A549 (cell line): ENCODE data around the gene SIRT3. TPM values are rescaled to one million over a fixed set of nuclear protein-coding genes. Genes with fewer than 3 reads are reported as not detected.

ENCODE experiments used
- ATAC-seq, 2 experiments: fragments of 200-7000 bp in 1 of 2; fragments of >200 bp in 1 of 2; cut with Nextera tagmentation in 1 of 2; cut with Tn5 transposase in 1 of 2; 3 replicates each; pipeline versions ENCODE4 v1.8.0 to v1.9.1; 2018 to 2020; ENCODE audit warnings: mild to moderate bottlenecking in 1 of 2, moderate library complexity in 1 of 2
- CTCF ChIA-PET: fragments of 300-600 bp; sonication (Branson Sonifier 250); formaldehyde crosslinking; extraction: SDS; loops from one replicate; lab custom pipeline; 2021; ENCODE audit warnings: antibody characterized with exemption, inconsistent platforms; lab: Yijun Ruan, JAX
- POLR2A ChIA-PET: fragments of 350-600 bp; formaldehyde crosslinking; extraction: SDS; loops from one replicate; lab custom pipeline; 2021; ENCODE audit warnings: antibody characterized with exemption, inconsistent platforms; lab: Yijun Ruan, JAX
- DNase-seq, 2 experiments: peaks; one replicate each; pipeline versions ENCODE4 v3.0.0 to v3.0.0-alpha.2; 2011 to 2016; ENCODE audit warnings: low read depth in 1 of 2, low spot score in 1 of 2
- FAIRE-seq: peaks from 2 replicates; lab custom pipeline; 2011; peaks lifted over from hg19 to GRCh38; lab: Jason Lieb, UNC
- H3K27ac ChIP-seq, 2 experiments: fragments of >200 bp; sonication (Bioruptor Twin); formaldehyde crosslinking; 3 replicates each; pipeline ENCODE4 v1.5.1; 2016 to 2017
- H3K4me1 ChIP-seq: fragments of >200 bp; sonication (Bioruptor Twin); formaldehyde crosslinking; 3 replicates; pipeline ENCODE4 v1.6.1; 2016
- H3K4me2 ChIP-seq: fragments of >200 bp; sonication (Bioruptor Twin); formaldehyde crosslinking; 3 replicates; pipeline ENCODE4 v1.6.1; 2016
- H3K4me3 ChIP-seq: fragments of >200 bp; sonication (Bioruptor Twin); formaldehyde crosslinking; 3 replicates; pipeline ENCODE4 v1.5.1; 2016
- H3K9me3 ChIP-seq: fragments of >200 bp; sonication (Bioruptor Twin); formaldehyde crosslinking; 3 replicates; pipeline ENCODE4 v1.6.1; 2016
- BHLHE40 ChIP-seq: IDR thresholded peaks from 2 replicates; pipeline ENCODE4 v1.6.1; 2012; ENCODE audit warnings: low read depth, low read length, inconsistent platforms
- CEBPB ChIP-seq, 2 experiments: fragments of >200 bp in 1 of 2; sonication (Bioruptor Twin) in 1 of 2; formaldehyde crosslinking in 1 of 2; IDR thresholded peaks; 2 replicates each; pipeline ENCODE4 v1.6.1; 2012 to 2016
- CHD2 ChIP-seq: fragments of 150-350 bp; IDR thresholded peaks from 2 replicates; pipeline ENCODE4 v1.6.1; 2014; ENCODE audit warnings: low read length; ENCODE audit not compliant: partially characterized antibody
- E2F6 ChIP-seq: IDR thresholded peaks from 2 replicates; pipeline ENCODE4 v1.6.1; 2012; ENCODE audit warnings: low read depth, borderline replicate concordance
- EP300 ChIP-seq, 2 experiments: fragments of >200 bp; sonication (Bioruptor Twin); formaldehyde crosslinking; IDR thresholded peaks; 2 replicates in 1 of 2; 3 replicates in 1 of 2; pipeline ENCODE4 v1.6.1; 2016 to 2017
- FOSB ChIP-seq: fragments of 250-450 bp; sonication (Bioruptor Pico); IDR thresholded peaks from 2 replicates; pipeline ENCODE4 v1.5.0; 2020; ENCODE audit warnings: mild to moderate bottlenecking, moderate library complexity
- FOXS1 ChIP-seq: fragments of 250-450 bp; sonication (Bioruptor Pico); IDR thresholded peaks from 2 replicates; pipeline ENCODE4 v1.5.0; 2020; ENCODE audit warnings: mild to moderate bottlenecking, moderate library complexity
- GATA3 ChIP-seq: IDR thresholded peaks from 2 replicates; pipeline ENCODE4 v1.6.1; 2012; ENCODE audit warnings: borderline replicate concordance
- HEYL ChIP-seq: fragments of 250-450 bp; sonication (Bioruptor Pico); IDR thresholded peaks from 2 replicates; pipeline ENCODE4 v1.8.0; 2021; ENCODE audit warnings: mild to moderate bottlenecking, moderate library complexity
- HMGXB4 ChIP-seq: fragments of 250-450 bp; sonication (Bioruptor Pico); IDR thresholded peaks from 2 replicates; pipeline ENCODE4 v1.5.0; 2021; ENCODE audit warnings: mild to moderate bottlenecking, moderate library complexity, borderline replicate concordance
- HOXA7 ChIP-seq: fragments of 250-450 bp; sonication (Bioruptor Pico); IDR thresholded peaks from 2 replicates; pipeline ENCODE4 v1.5.0; 2020; ENCODE audit warnings: mild to moderate bottlenecking, moderate library complexity
- HOXB13 ChIP-seq: fragments of 250-450 bp; sonication (Bioruptor Pico); IDR thresholded peaks from 2 replicates; pipeline ENCODE4 v1.5.0; 2020; ENCODE audit warnings: low read depth, mild to moderate bottlenecking, moderate library complexity
- HOXB5 ChIP-seq: fragments of 250-450 bp; sonication (Bioruptor Pico); IDR thresholded peaks from 2 replicates; pipeline ENCODE4 v1.5.0; 2020; ENCODE audit warnings: mild to moderate bottlenecking, moderate library complexity
- JUN ChIP-seq, 2 experiments: fragments of >200 bp; sonication (Bioruptor Twin); formaldehyde crosslinking; IDR thresholded peaks; 2 replicates in 1 of 2; 3 replicates in 1 of 2; pipeline ENCODE4 v1.6.1; 2016 to 2017
- JUNB ChIP-seq: fragments of >200 bp; sonication (Bioruptor Twin); formaldehyde crosslinking; IDR thresholded peaks from 2 replicates; pipeline ENCODE4 v1.6.1; 2016
- KDM1A ChIP-seq: fragments of 200-600 bp; sonication (generic); IDR thresholded peaks from 2 replicates; pipeline ENCODE4 v1.6.1; 2016; ENCODE audit warnings: low read depth, mild to moderate bottlenecking
- MAX ChIP-seq: IDR thresholded peaks from 2 replicates; pipeline ENCODE4 v1.6.1; 2012
- PBX3 ChIP-seq: IDR thresholded peaks from 2 replicates; pipeline ENCODE4 v1.6.1; 2012
- PHF8 ChIP-seq: fragments of 200-600 bp; sonication (generic); IDR thresholded peaks from 2 replicates; pipeline ENCODE4 v1.6.1; 2016; ENCODE audit warnings: low read depth, mild to moderate bottlenecking, antibody characterized with exemption, moderate library complexity, borderline replicate concordance
- POLR2A ChIP-seq: IDR thresholded peaks from 2 replicates; pipeline ENCODE4 v1.6.1; 2012; ENCODE audit warnings: mild to moderate bottlenecking, low read length
- POLR2AphosphoS2 ChIP-seq: conservative IDR thresholded peaks from 2 replicates; pipeline ENCODE4 v1.6.1; 2012; ENCODE audit warnings: low read length, improper control_type of control experiment, inconsistent platforms
- RARB ChIP-seq: fragments of 250-450 bp; sonication (Bioruptor Pico); IDR thresholded peaks from 2 replicates; pipeline ENCODE4 v1.8.0; 2021; ENCODE audit warnings: mild to moderate bottlenecking, moderate library complexity
- REST ChIP-seq: fragments of 200-600 bp; sonication (generic); IDR thresholded peaks from 2 replicates; pipeline ENCODE4 v1.6.1; 2016; ENCODE audit warnings: antibody characterized with exemption, mild to moderate bottlenecking, moderate library complexity
- SREBF2 ChIP-seq: fragments of 450-650 bp; IDR thresholded peaks from 2 replicates; pipeline ENCODE4 v1.6.1; 2014; ENCODE audit warnings: mild to moderate bottlenecking, moderate library complexity
- TP53 ChIP-seq: fragments of 250-450 bp; sonication (Bioruptor Pico); IDR thresholded peaks from 2 replicates; pipeline ENCODE4 v1.5.0; 2021; ENCODE audit warnings: mild to moderate bottlenecking, moderate library complexity
- USF2 ChIP-seq: fragments of 450-650 bp; IDR thresholded peaks from 2 replicates; pipeline ENCODE4 v1.6.1; 2014; ENCODE audit warnings: antibody characterized with exemption
- ZC3H11A ChIP-seq: fragments of 450-650 bp; IDR thresholded peaks from 2 replicates; pipeline ENCODE4 v1.6.1; 2014; ENCODE audit warnings: antibody characterized with exemption, mild to moderate bottlenecking
- ZFP36 ChIP-seq: fragments of 450-650 bp; IDR thresholded peaks from 2 replicates; pipeline ENCODE4 v1.6.1; 2014; ENCODE audit warnings: borderline replicate concordance; ENCODE audit not compliant: partially characterized antibody
- ZSCAN20 ChIP-seq: fragments of 250-450 bp; sonication (Bioruptor Pico); IDR thresholded peaks from 2 replicates; pipeline ENCODE4 v1.8.0; 2022; ENCODE audit warnings: mild to moderate bottlenecking, moderate library complexity
- WGBS: methylation state at CpG from one replicate; pipeline ENCODE4 v1.1.6; 2017; ENCODE audit errors: missing lambda C conversion rate; 5-methylcytosine and 5-hydroxymethylcytosine counted together
- polyA plus RNA-seq, 4 experiments: library from polyadenylated mRNA; depleted of rRNA in 3 of 4; stranded (reverse); fragments of >200 nt; fragmentation: RNase III in 1 of 4; extraction: RNeasy Plus Mini Kit Qiagen cat#74134 plus additional on column Dnase treatment in 1 of 4; gene quantifications; 2 replicates in 3 of 4; 3 replicates in 1 of 4; pipeline ENCODE4 v1.2.3, GENCODE V29; 2011 to 2017

The SIRT3 gene
- polyA plus RNA-seq, 2 of the 4 experiments (the other 2 are of a cell fraction), result 20.3 to 22.3 TPM

- ChIA-PET POLR2A (interaction anchor here (0.6 to 1.9 kb wide), 19 partner anchors 9 to 328 kb away, joined by 3 to 21 read pairs (median 4); partner anchors contain the start of genes HRAS, PSMD13, PTDSS2 and RNH1), CTCF (interaction anchor here (0.6 to 1.3 kb wide), 2 partner anchors 97 to 248 kb away, joined by 3 read pairs; no protein-coding TSS in a partner anchor)
- TF ChIP-seq HOXB5, result 0 out of 2 replicates have a peak, but pooled peaks have one; percentile 12
- 0 out of 2 replicates have a peak, but pooled peaks have one; percentile 13 for TF ChIP-seq HOXA7 (CRISPR knock-in tag)
- no peak for TF ChIP-seq FOXS1 (CRISPR knock-in tag)
- no peak for FAIRE-seq
- Histone ChIP-seq H3K27ac (peak overlapping the region; percentile 90 to 94), H3K4me1 (peaks cover 26% of the 10 kb centered on the region), H3K4me3 (peak overlapping the region; percentile 100), H3K9me3 (no peaks in the 10 kb centered on the region), H3K4me2 (peak overlapping the region; percentile 96)
- peak; percentile 28 to 35 for ATAC-seq
- 3% methylated on average over 26 of the region's 27 CpGs for WGBS
- peak in 1 of 2 experiments; percentile 39 for DNase-seq
These were observed 28.3 kb downstream of the SIRT3 start for GRCh38 chr11:207863-208180.

- H3K4me1 ChIP-seq, result peaks cover 26% of the 10 kb centered on the region
- no peaks in the 10 kb centered on the region for H3K9me3 ChIP-seq
- H3K4me2 ChIP-seq, result peak within 1 kb of the TSS; percentile 96
- H3K27ac ChIP-seq, result peak within 1 kb of the TSS; percentile 90 to 94
- H3K4me3 ChIP-seq, result peak within 1 kb of the TSS; percentile 100
- POLR2A ChIA-PET, result interaction anchor here (0.6 to 1.9 kb wide), 20 partner anchors 9 to 328 kb away, joined by 3 to 21 read pairs (median 4); partner anchors contain the start of genes HRAS, PSMD13, PTDSS2 and RNH1
- peak; percentile 72 to 84 for ATAC-seq
- 2% methylated on average over 9 of the region's 63 CpGs for WGBS
- peak; percentile 43 for FAIRE-seq
- CTCF ChIA-PET, result interaction anchor here (1.0 kb wide), 2 partner anchors 10 to 155 kb away, joined by 3 read pairs; a partner anchor contains a TSS
- peak; percentile 96 to 99 for DNase-seq
- peak; percentile 78 to 95 for TF ChIP-seq JUN (IDR thresholded peaks at IDR 0.05)
- no peak; the same call in 1 of the 2 replicates for TF ChIP-seq REST
- TF ChIP-seq MAX, result peak; percentile 49
- no peak for TF ChIP-seq HMGXB4 (CRISPR knock-in tag)
- TF ChIP-seq ZFP36, result no peak
- TF ChIP-seq HOXB13 (CRISPR knock-in tag), result no peak
- no peak for TF ChIP-seq EP300 (IDR thresholded peaks at IDR 0.05)
- no peak for TF ChIP-seq USF2
- TF ChIP-seq BHLHE40, result no peak
- TF ChIP-seq POLR2AphosphoS2, result no peak
- TF ChIP-seq POLR2A, result peak; percentile 96
- peak; percentile 92; the same call in 1 of the 2 replicates for TF ChIP-seq PHF8
- TF ChIP-seq RARB (CRISPR knock-in tag), result no peak
- TF ChIP-seq HEYL, result no peak
- peak; percentile 12; the same call in 1 of the 2 replicates for TF ChIP-seq PBX3
- TF ChIP-seq E2F6, result peak; percentile 41
- TF ChIP-seq FOXS1 (CRISPR knock-in tag), result no peak
- TF ChIP-seq SREBF2, result no peak
- TF ChIP-seq CEBPB (IDR thresholded peaks at IDR 0.05), result peak in 1 of 2 experiments; percentile 19; a peak in 1 of 4 replicates
- no peak for TF ChIP-seq KDM1A
- TF ChIP-seq CHD2, result no peak
- TF ChIP-seq TP53 (CRISPR knock-in tag), result 0 out of 2 replicates have a peak, but pooled peaks have one; percentile 17
- no peak for TF ChIP-seq FOSB (CRISPR knock-in tag)
- no peak for TF ChIP-seq ZSCAN20 (CRISPR knock-in tag)
- no peak for TF ChIP-seq JUNB
- 0 out of 2 replicates have a peak, but pooled peaks have one; percentile 2 for TF ChIP-seq ZC3H11A
- peak; percentile 22; the same call in 1 of the 2 replicates for TF ChIP-seq GATA3
These were observed 28.8 kb downstream of the SIRT3 start, which contains the start of the genes BET1L and RIC8A for GRCh38 chr11:207208-207862. TSS of gene BET1L (minus strand) at chr11:207399. CDS start at chr11:207321, 78 bp downstream. TSS of gene RIC8A (plus strand) at chr11:207708. CDS start at chr11:208855, 1,147 bp downstream.
